Smooth muscle cell of the umbilical artery (primary cell): Measurements from ENCODE around the gene LIF. TPM values are rescaled to one million over a fixed set of nuclear protein-coding genes. Genes with fewer than 3 reads are reported as not detected.

Source experiments
- total RNA-seq: library from RNA; depleted of rRNA; stranded (reverse); fragments of >200 nt; gene quantifications from 2 replicates; pipeline ENCODE4 v1.2.3, GENCODE V29; 2014

LIF gene
- 86.1 and 200 TPM in 2 replicates for total RNA-seq

GRCh38 chr22:30245985-30246813 lies at the start of gene LIF:
TSS of gene LIF (minus strand) at chr22:30246759. CDS start at chr22:30246695, 64 bp downstream.

GRCh38 chr22:30289141-30289979 lies 42.8 kb upstream of the LIF start, which contains the start of gene CASTOR1:
TSS of gene CASTOR1 (minus strand) at chr22:30289505. CDS start at chr22:30289497, 8 bp downstream.

GRCh38 chr22:30266445-30267381 lies 20.2 kb upstream of the LIF start, which contains the start of gene OSM:
TSS of gene OSM (minus strand) at chr22:30266851. CDS start at chr22:30266799, 52 bp downstream.

Other genes with a start within 250 kb of the LIF start
- not detected in 2 replicates for gene HORMAD2, start 166.3 kb downstream of the LIF start, total RNA-seq
- not detected in 2 replicates for gene OSM, start 20.1 kb upstream of the LIF start, total RNA-seq
- 11.5 and 15.4 TPM in 2 replicates for gene CASTOR1, start 42.7 kb upstream of the LIF start, total RNA-seq
- gene TBC1D10A, start 80.2 kb upstream of the LIF start, total RNA-seq, result 25.9 and 32.7 TPM in 2 replicates
- gene SF3A1, start 110.1 kb upstream of the LIF start, total RNA-seq, result 14.3 and 39.3 TPM in 2 replicates
- gene CCDC157, start 110.2 kb upstream of the LIF start, total RNA-seq, result 1.5 and 2.9 TPM in 2 replicates
- gene RNF215, start 140.7 kb upstream of the LIF start, total RNA-seq, result 38.4 and 50.2 TPM in 2 replicates
- gene SEC14L2, start 150.3 kb upstream of the LIF start, total RNA-seq, result 20.8 and 44.2 TPM in 2 replicates
- gene MTFP1, start 179.0 kb upstream of the LIF start, total RNA-seq, result 9.8 and 11.9 TPM in 2 replicates
- not detected in 2 replicates for gene SEC14L3, start 225.3 kb upstream of the LIF start, total RNA-seq